ENCODE results near the gene ATP5F1E.
A peak's percentile ranks its signal among the peaks of the same experiment; 100 is the strongest.

The ATP5F1E gene

GRCh38 chr20:59063358-59064213 is 31.5 kb upstream of the ATP5F1E start:
- no peaks in the 10 kb centered on the region for H3K36me3 ChIP-seq (ENCODE audit: control insufficient read depth, insufficient read depth, low read length, severe bottlenecking)
- peaks cover 7% of the 10 kb centered on the region for H3K4me1 ChIP-seq (ENCODE audit: control insufficient read depth, insufficient read depth, low read length)
- H3K27me3 ChIP-seq (replicated peaks; ENCODE audit: control insufficient read depth, insufficient read depth, low read length), result peaks cover 4% of the 10 kb centered on the region
- H3K4me3 ChIP-seq (ENCODE audit: low read length), result peak overlapping the region; percentile 35
- no peak overlapping the region for H3K9ac ChIP-seq (ENCODE audit: low read length)
- DNase-seq (ENCODE audit: low read depth), result peak; percentile 66
- no peaks in the 10 kb centered on the region for H3K9me3 ChIP-seq (ENCODE audit: control insufficient read depth, low read length)

DNA sequence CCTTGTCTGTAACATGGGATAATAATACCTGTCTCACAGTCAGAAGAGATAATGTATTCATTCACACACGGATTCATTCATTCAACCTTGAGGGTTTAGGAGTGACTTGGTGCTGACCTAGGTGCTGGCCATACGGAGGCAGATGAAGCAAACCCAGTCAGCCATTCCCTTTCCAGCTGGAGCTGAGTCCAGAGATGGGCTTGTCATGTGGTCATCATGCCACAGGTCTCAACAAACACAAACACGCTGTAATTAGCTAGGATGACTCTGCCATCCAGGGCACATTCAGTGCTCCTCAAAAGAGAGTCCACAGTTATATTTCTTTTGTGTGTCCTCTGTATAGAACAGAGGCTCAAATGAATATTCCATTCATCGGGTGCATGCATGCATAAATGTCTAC is 29.9 kb upstream of the ATP5F1E start:
- Histone ChIP-seq H3K4me3 (ENCODE audit: low read length) (no peak overlapping the region), H3K27me3 (replicated peaks; ENCODE audit: control insufficient read depth, insufficient read depth, low read length) (peaks cover 4% of the 10 kb centered on the region), H3K36me3 (ENCODE audit: control insufficient read depth, insufficient read depth, low read length, severe bottlenecking) (no peaks in the 10 kb centered on the region), H3K9me3 (ENCODE audit: control insufficient read depth, low read length) (no peaks in the 10 kb centered on the region), H3K9ac (ENCODE audit: low read length) (no peak overlapping the region), H3K4me1 (ENCODE audit: control insufficient read depth, insufficient read depth, low read length) (peaks cover 7% of the 10 kb centered on the region)
- DNase-seq (ENCODE audit: low read depth), result no peak

DNA sequence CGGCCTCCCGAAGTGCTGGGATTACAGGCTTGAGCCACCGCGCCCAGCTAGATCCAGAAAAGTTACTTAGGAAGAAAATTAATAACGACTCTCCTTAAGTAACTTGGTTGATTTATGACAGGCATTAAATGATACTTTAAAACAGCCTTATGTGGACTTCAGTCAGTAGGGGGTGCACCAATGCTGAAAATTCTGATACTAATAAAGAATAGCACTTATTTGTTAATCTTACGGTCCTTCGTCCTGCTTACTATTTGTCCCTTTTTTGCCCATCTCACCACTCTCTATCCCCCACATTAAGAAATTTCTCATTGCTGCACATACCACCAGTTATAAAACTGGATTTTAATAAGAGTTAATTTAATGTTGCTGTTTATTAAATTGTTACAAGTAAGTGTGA is 23.2 kb upstream of the ATP5F1E start:
- H3K27me3 ChIP-seq (replicated peaks; ENCODE audit: control insufficient read depth, insufficient read depth, low read length), result peaks cover 7% of the 10 kb centered on the region
- H3K9ac ChIP-seq (ENCODE audit: low read length), result no peak overlapping the region
- no peaks in the 10 kb centered on the region for H3K9me3 ChIP-seq (ENCODE audit: control insufficient read depth, low read length)
- DNase-seq (ENCODE audit: low read depth), result peak; percentile 29
- no peaks in the 10 kb centered on the region for H3K36me3 ChIP-seq (ENCODE audit: control insufficient read depth, insufficient read depth, low read length, severe bottlenecking)
- H3K4me1 ChIP-seq (ENCODE audit: control insufficient read depth, insufficient read depth, low read length), result no peaks in the 10 kb centered on the region
- H3K4me3 ChIP-seq (ENCODE audit: low read length), result no peak overlapping the region

DNA sequence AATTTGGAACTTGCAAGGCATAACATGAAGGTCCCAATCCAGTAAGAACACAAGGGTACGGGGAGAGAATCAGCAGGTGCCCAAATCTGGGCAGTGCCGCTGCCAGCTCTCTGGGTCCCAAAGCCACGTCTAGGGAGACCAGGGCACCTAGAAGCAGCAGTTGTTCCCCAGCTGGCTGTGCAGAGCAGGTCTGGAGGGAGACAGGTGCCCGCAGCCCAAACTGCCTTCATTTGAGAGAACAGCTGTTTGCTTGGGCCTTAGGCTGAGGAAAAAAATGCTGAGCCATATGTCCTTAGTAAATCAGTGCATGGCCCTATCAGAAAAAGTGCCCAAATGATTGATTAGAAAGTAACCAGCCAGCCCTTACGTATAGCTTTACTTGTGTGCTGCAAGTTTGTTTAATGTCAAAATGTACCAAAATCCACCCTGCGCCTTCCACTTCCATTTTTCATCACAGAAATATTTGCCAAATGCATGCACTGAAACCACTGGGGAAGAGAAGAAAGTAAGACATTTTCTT is 19.6 kb upstream of the ATP5F1E start:
- no peaks in the 10 kb centered on the region for H3K36me3 ChIP-seq (ENCODE audit: control insufficient read depth, insufficient read depth, low read length, severe bottlenecking)
- peaks cover 23% of the 10 kb centered on the region for H3K4me1 ChIP-seq (ENCODE audit: control insufficient read depth, insufficient read depth, low read length)
- H3K9ac ChIP-seq (ENCODE audit: low read length), result no peak overlapping the region
- no peaks in the 10 kb centered on the region for H3K9me3 ChIP-seq (ENCODE audit: control insufficient read depth, low read length)
- no peak for DNase-seq (ENCODE audit: low read depth)
- H3K27me3 ChIP-seq (replicated peaks; ENCODE audit: control insufficient read depth, insufficient read depth, low read length), result peaks cover 7% of the 10 kb centered on the region
- no peak overlapping the region for H3K4me3 ChIP-seq (ENCODE audit: low read length)

DNA sequence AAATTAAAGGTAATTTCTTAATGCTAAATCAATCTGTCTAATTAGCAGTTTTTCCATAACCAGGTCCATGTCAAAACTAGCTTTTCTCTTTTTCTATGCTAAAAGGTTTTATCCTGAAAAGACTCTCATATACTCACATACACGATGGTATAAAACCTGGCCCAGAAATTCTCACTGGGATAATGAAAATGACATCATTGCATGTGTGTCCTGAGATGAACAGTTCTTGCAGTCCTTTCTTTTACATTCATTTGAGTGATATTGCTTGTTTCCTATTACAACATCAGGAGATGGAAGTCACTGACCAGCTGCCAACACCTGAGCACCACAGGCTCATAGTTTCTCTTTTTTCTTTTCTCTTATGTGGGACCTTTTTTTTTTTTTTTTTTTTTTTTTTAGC is 18.3 kb upstream of the ATP5F1E start:
- peaks cover 23% of the 10 kb centered on the region for H3K4me1 ChIP-seq (ENCODE audit: control insufficient read depth, insufficient read depth, low read length)
- H3K27me3 ChIP-seq (replicated peaks; ENCODE audit: control insufficient read depth, insufficient read depth, low read length), result peaks cover 7% of the 10 kb centered on the region
- no peaks in the 10 kb centered on the region for H3K36me3 ChIP-seq (ENCODE audit: control insufficient read depth, insufficient read depth, low read length, severe bottlenecking)
- no peak overlapping the region for H3K9ac ChIP-seq (ENCODE audit: low read length)
- DNase-seq (ENCODE audit: low read depth), result no peak
- H3K9me3 ChIP-seq (ENCODE audit: control insufficient read depth, low read length), result no peaks in the 10 kb centered on the region
- H3K4me3 ChIP-seq (ENCODE audit: low read length), result no peak overlapping the region

- peak overlapping the region; percentile 70 for H3K9ac ChIP-seq (ENCODE audit: low read length)
- H3K4me3 ChIP-seq (ENCODE audit: low read length), result peak overlapping the region; percentile 54
- H3K36me3 ChIP-seq (ENCODE audit: control insufficient read depth, insufficient read depth, low read length, severe bottlenecking), result no peaks in the 10 kb centered on the region
- H3K27me3 ChIP-seq (replicated peaks; ENCODE audit: control insufficient read depth, insufficient read depth, low read length), result peaks cover 7% of the 10 kb centered on the region
- no peaks in the 10 kb centered on the region for H3K9me3 ChIP-seq (ENCODE audit: control insufficient read depth, low read length)
- DNase-seq (ENCODE audit: low read depth), result no peak
- peaks cover 26% of the 10 kb centered on the region for H3K4me1 ChIP-seq (ENCODE audit: control insufficient read depth, insufficient read depth, low read length)
These were observed 16.5 kb upstream of the ATP5F1E start for GRCh38 chr20:59048681-59049030.

DNA sequence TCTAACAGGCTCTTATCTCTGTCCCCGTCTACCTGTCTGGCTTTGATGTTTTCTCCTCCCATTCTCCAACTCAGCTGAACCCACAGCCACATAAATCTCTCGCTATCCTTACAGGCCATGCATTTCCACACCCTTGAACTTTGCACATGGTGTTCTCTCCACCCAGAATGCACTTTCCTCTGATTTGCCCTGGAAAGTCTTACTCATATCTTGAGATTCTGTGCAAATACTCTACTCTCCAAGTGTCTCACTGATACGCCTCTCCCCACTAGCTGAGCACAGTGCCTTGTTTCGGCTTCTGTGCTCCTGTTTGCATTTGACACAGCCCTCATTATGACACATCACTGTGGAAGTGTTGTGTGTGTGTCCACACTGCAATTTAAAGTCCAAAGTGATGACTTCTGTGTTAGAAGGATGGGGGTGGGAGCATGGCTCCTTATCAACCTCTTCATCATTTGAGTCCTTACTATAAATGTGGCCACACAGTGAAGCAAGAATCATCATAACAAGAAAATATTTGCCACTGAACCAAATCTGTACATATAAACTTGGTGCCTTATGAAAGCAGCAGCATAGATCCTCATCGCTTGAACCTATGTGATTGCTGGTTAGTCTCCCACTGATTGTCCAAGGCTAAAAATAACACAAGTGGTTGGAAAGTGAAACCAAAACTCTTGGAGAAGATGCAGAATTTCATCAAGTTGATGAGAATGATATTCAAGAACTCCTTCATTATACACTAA is 16.0 kb upstream of the ATP5F1E start:
- Histone ChIP-seq H3K27me3 (replicated peaks; ENCODE audit: control insufficient read depth, insufficient read depth, low read length) (peaks cover 7% of the 10 kb centered on the region), H3K9ac (ENCODE audit: low read length) (peak overlapping the region; percentile 70), H3K4me3 (ENCODE audit: low read length) (peak overlapping the region; percentile 54), H3K9me3 (ENCODE audit: control insufficient read depth, low read length) (no peaks in the 10 kb centered on the region), H3K4me1 (ENCODE audit: control insufficient read depth, insufficient read depth, low read length) (peaks cover 32% of the 10 kb centered on the region), H3K36me3 (ENCODE audit: control insufficient read depth, insufficient read depth, low read length, severe bottlenecking) (no peaks in the 10 kb centered on the region)
- peak; percentile 56 for DNase-seq (ENCODE audit: low read depth)

DNA sequence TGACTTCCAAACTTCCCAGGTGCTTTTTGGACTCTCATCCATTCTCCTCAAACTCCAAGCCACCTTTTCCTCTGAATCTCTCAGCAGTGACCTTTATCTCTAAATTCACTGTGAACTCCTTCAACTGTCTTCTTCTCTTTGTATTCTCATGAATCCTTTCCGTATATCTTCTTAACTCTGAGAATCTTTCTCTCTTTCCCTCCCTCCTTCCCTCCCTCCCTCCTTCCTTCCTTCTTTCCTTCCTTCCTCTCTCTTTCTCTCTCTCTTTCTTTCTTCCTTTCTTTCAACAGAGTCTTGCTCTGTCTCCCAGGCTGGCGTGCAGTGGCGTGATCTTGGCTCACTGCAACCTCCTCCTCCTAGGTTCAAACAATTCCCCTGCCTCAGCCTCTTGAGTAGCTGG is 14.7 kb upstream of the ATP5F1E start:
- H3K4me3 ChIP-seq (ENCODE audit: low read length), result no peak overlapping the region
- H3K9me3 ChIP-seq (ENCODE audit: control insufficient read depth, low read length), result no peaks in the 10 kb centered on the region

DNA sequence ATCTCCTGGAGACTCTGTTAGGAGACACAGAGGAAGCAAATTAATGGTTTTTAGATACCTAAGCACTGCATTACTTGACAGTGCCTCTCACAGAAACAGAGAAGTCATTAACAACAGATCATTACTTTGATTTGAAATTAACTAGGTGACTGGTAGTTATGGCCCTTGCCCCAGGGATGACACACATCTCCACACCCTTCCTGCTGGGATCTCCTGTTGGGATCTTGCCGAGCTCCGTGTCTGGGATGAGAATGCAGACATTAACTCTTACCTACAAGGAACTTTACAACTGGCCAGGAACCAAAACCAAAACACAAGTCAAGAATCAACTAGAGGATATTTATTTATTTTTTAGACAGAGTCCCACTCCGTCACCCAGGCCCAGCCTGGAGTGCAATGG is 12.7 kb upstream of the ATP5F1E start:
- H3K4me1 ChIP-seq (ENCODE audit: control insufficient read depth, insufficient read depth, low read length), result peaks cover 52% of the 10 kb centered on the region
- no peak overlapping the region for H3K4me3 ChIP-seq (ENCODE audit: low read length)
- H3K27me3 ChIP-seq (replicated peaks; ENCODE audit: control insufficient read depth, insufficient read depth, low read length), result no peaks in the 10 kb centered on the region
- no peak overlapping the region for H3K9ac ChIP-seq (ENCODE audit: low read length)
- no peaks in the 10 kb centered on the region for H3K9me3 ChIP-seq (ENCODE audit: control insufficient read depth, low read length)
- DNase-seq (ENCODE audit: low read depth), result no peak
- H3K36me3 ChIP-seq (ENCODE audit: control insufficient read depth, insufficient read depth, low read length, severe bottlenecking), result no peaks in the 10 kb centered on the region

More for the DNA sequence above, 14.7 kb upstream of the ATP5F1E start:
- H3K4me1 ChIP-seq (ENCODE audit: control insufficient read depth, insufficient read depth, low read length), result peaks cover 36% of the 10 kb centered on the region
- no peak overlapping the region for H3K9ac ChIP-seq (ENCODE audit: low read length)
- no peaks in the 10 kb centered on the region for H3K36me3 ChIP-seq (ENCODE audit: control insufficient read depth, insufficient read depth, low read length, severe bottlenecking)
- H3K27me3 ChIP-seq (replicated peaks; ENCODE audit: control insufficient read depth, insufficient read depth, low read length), result peaks cover 6% of the 10 kb centered on the region
- DNase-seq (ENCODE audit: low read depth), result no peak

- Histone ChIP-seq H3K9ac (ENCODE audit: low read length) (no peak overlapping the region), H3K36me3 (ENCODE audit: control insufficient read depth, insufficient read depth, low read length, severe bottlenecking) (no peaks in the 10 kb centered on the region), H3K4me1 (ENCODE audit: control insufficient read depth, insufficient read depth, low read length) (peaks cover 50% of the 10 kb centered on the region), H3K27me3 (replicated peaks; ENCODE audit: control insufficient read depth, insufficient read depth, low read length) (no peaks in the 10 kb centered on the region), H3K9me3 (ENCODE audit: control insufficient read depth, low read length) (no peaks in the 10 kb centered on the region), H3K4me3 (ENCODE audit: low read length) (no peak overlapping the region)
- no peak for DNase-seq (ENCODE audit: low read depth)
These were observed 12.2 kb upstream of the ATP5F1E start for GRCh38 chr20:59044295-59044694.

- peaks cover 52% of the 10 kb centered on the region for H3K4me1 ChIP-seq (ENCODE audit: control insufficient read depth, insufficient read depth, low read length)
- DNase-seq (ENCODE audit: low read depth), result peak; percentile 27
- H3K36me3 ChIP-seq (ENCODE audit: control insufficient read depth, insufficient read depth, low read length, severe bottlenecking), result no peaks in the 10 kb centered on the region
- no peaks in the 10 kb centered on the region for H3K9me3 ChIP-seq (ENCODE audit: control insufficient read depth, low read length)
- peak overlapping the region; percentile 55 for H3K9ac ChIP-seq (ENCODE audit: low read length)
- no peak overlapping the region for H3K4me3 ChIP-seq (ENCODE audit: low read length)
- no peaks in the 10 kb centered on the region for H3K27me3 ChIP-seq (replicated peaks; ENCODE audit: control insufficient read depth, insufficient read depth, low read length)
These were observed 11.6 kb upstream of the ATP5F1E start for GRCh38 chr20:59043698-59044097.

All from adipocyte (in vitro differentiated cells).